HepG2 (cell line): ENCODE results near the gene DNAJC5. TPM values are rescaled to one million over a fixed set of nuclear protein-coding genes. Genes with fewer than 3 reads are reported as not detected.

Experiments
- ATF3 ChIP-seq: sonication (generic); formaldehyde crosslinking; IDR thresholded peaks from 2 replicates; pipeline ENCODE4 v1.4.0; 2020; ENCODE audit warnings: missing genetic modification reagents
- FOXK1 ChIP-seq: sonication (generic); formaldehyde crosslinking; IDR thresholded peaks from 2 replicates; pipeline ENCODE4 v1.4.0; 2020; ENCODE audit warnings: low read depth, missing genetic modification reagents, borderline replicate concordance
- GPN1 ChIP-seq: sonication (generic); formaldehyde crosslinking; IDR thresholded peaks from 2 replicates; pipeline ENCODE4 v1.5.1; 2020; ENCODE audit warnings: missing genetic modification reagents, borderline replicate concordance
- HIVEP1 ChIP-seq: sonication (generic); formaldehyde crosslinking; IDR thresholded peaks from 2 replicates; pipeline ENCODE4 v1.4.0; 2020; ENCODE audit warnings: mild to moderate bottlenecking, missing genetic modification reagents
- HOXD1 ChIP-seq: sonication (generic); formaldehyde crosslinking; IDR thresholded peaks from 2 replicates; pipeline ENCODE4 v1.5.0; 2020; ENCODE audit warnings: missing genetic modification reagents
- KAT2B ChIP-seq: fragments of 150-350 bp; IDR thresholded peaks from 2 replicates; pipeline ENCODE4 v1.6.1; 2014; ENCODE audit warnings: low read depth, low read length, borderline replicate concordance
- NFE2L1 ChIP-seq: sonication (generic); formaldehyde crosslinking; IDR thresholded peaks from 2 replicates; pipeline ENCODE4 v1.4.0; 2020; ENCODE audit warnings: missing genetic modification reagents, mild to moderate bottlenecking, borderline replicate concordance
- POLR2G ChIP-seq: fragments of 200-400 bp; formaldehyde crosslinking; IDR thresholded peaks from 2 replicates; pipeline ENCODE4 v1.6.1; 2018; ENCODE audit warnings: mild to moderate bottlenecking, low read depth, low read length, moderate library complexity
- SMAD9 ChIP-seq: sonication (generic); formaldehyde crosslinking; IDR thresholded peaks from 2 replicates; pipeline ENCODE4 v1.5.1; 2020; ENCODE audit warnings: mild to moderate bottlenecking, missing genetic modification reagents
- SRSF1 ChIP-seq: fragments of 200-400 bp; formaldehyde crosslinking; optimal IDR thresholded peaks from 2 replicates; pipeline ENCODE3; 2017; ENCODE audit warnings: mild to moderate bottlenecking, low read depth, low read length, moderate library complexity
- TCF7 ChIP-seq: sonication (generic); IDR thresholded peaks from 2 replicates; pipeline ENCODE4 v1.6.1; 2016; ENCODE audit warnings: antibody characterized with exemption, low read depth
- TOE1 ChIP-seq: sonication (generic); formaldehyde crosslinking; IDR thresholded peaks from 2 replicates; pipeline ENCODE4 v1.4.0; 2020; ENCODE audit warnings: mild to moderate bottlenecking, missing genetic modification reagents
- ZBTB38 ChIP-seq: sonication (generic); formaldehyde crosslinking; IDR thresholded peaks from 2 replicates; pipeline ENCODE4 v1.5.1; 2020; ENCODE audit warnings: mild to moderate bottlenecking, missing genetic modification reagents
- ZFP36 ChIP-seq: fragments of 150-350 bp; IDR thresholded peaks from 2 replicates; pipeline ENCODE4 v1.6.1; 2018; ENCODE audit warnings: borderline replicate concordance, low read length, low read depth; ENCODE audit not compliant: partially characterized antibody
- ZFX ChIP-seq: sonication (generic); formaldehyde crosslinking; IDR thresholded peaks from 2 replicates; pipeline ENCODE4 v1.4.0; 2020; ENCODE audit warnings: mild to moderate bottlenecking, low read depth, missing genetic modification reagents, moderate library complexity
- ZMAT3 ChIP-seq: sonication (generic); formaldehyde crosslinking; conservative IDR thresholded peaks from 2 replicates; pipeline ENCODE4 v1.7.0; 2021; ENCODE audit warnings: missing genetic modification reagents
- ZNF274 ChIP-seq: sonication (generic); formaldehyde crosslinking; IDR thresholded peaks from 2 replicates; pipeline ENCODE4 v1.5.1; 2020; ENCODE audit warnings: mild to moderate bottlenecking, missing genetic modification reagents
- ZNF430 ChIP-seq: sonication (generic); formaldehyde crosslinking; IDR thresholded peaks from 2 replicates; pipeline ENCODE4 v1.9.0; 2021; ENCODE audit warnings: mild to moderate bottlenecking, missing genetic modification reagents
- ZNF607 ChIP-seq: sonication (generic); formaldehyde crosslinking; IDR thresholded peaks from 2 replicates; pipeline ENCODE4 v1.5.1; 2020; ENCODE audit warnings: missing genetic modification reagents, mild to moderate bottlenecking, borderline replicate concordance
- polyA plus RNA-seq, 8 experiments: library from polyadenylated mRNA; depleted of rRNA in 3 of 8; stranded (reverse) in 7 of 8; unstranded in 1 of 8; fragments of >200 nt; fragmentation: Illumina TruSeq in 4 of 8; extraction: Trizol in 4 of 8; gene quantifications; 2 replicates each; pipeline versions ENCODE4 v1.2.1 to v1.2.3, GENCODE V29; 2011 to 2016; ENCODE audit warnings: low read depth in 4 of 8, missing spikeins in 1 of 8, mixed read lengths in 1 of 8; ENCODE audit not compliant: insufficient read depth in 1 of 8
- total RNA-seq, 5 experiments: library from RNA; depleted of rRNA; stranded (reverse); fragments of >200 nt; fragmentation: Illumina TruSeq; extraction: Trizol; gene quantifications; 2 replicates each; pipeline ENCODE4 v1.2.3, GENCODE V29; 2016; ENCODE audit warnings: low read depth in 1 of 5
- TF ChIP-seq, protein P1 (sequence below): sonication (generic); formaldehyde crosslinking; IDR thresholded peaks from 2 replicates; pipeline ENCODE4 v1.4.0; 2020; ENCODE audit warnings: missing genetic modification reagents, borderline replicate concordance
- TF ChIP-seq, protein P2 (sequence below): IDR thresholded peaks from 2 replicates; pipeline ENCODE4 v1.6.1; 2012; ENCODE audit warnings: low read length, improper control_type of control experiment
- TF ChIP-seq, protein P3 (sequence below): sonication (generic); formaldehyde crosslinking; IDR thresholded peaks from 2 replicates; pipeline ENCODE4 v1.5.0; 2020; ENCODE audit warnings: missing genetic modification reagents
- TF ChIP-seq, protein P4 (sequence below): IDR thresholded peaks from 2 replicates; pipeline ENCODE4 v1.6.1; 2016; ENCODE audit warnings: missing genetic modification reagents, missing compliant biosample characterization

DNAJC5 gene
- total and polyA plus RNA-seq, 2 of the 13 experiments (the other 11 are each of a cell fraction or from before 2014, with no cell fraction given): 42.8 to 64.5 TPM

DNA sequence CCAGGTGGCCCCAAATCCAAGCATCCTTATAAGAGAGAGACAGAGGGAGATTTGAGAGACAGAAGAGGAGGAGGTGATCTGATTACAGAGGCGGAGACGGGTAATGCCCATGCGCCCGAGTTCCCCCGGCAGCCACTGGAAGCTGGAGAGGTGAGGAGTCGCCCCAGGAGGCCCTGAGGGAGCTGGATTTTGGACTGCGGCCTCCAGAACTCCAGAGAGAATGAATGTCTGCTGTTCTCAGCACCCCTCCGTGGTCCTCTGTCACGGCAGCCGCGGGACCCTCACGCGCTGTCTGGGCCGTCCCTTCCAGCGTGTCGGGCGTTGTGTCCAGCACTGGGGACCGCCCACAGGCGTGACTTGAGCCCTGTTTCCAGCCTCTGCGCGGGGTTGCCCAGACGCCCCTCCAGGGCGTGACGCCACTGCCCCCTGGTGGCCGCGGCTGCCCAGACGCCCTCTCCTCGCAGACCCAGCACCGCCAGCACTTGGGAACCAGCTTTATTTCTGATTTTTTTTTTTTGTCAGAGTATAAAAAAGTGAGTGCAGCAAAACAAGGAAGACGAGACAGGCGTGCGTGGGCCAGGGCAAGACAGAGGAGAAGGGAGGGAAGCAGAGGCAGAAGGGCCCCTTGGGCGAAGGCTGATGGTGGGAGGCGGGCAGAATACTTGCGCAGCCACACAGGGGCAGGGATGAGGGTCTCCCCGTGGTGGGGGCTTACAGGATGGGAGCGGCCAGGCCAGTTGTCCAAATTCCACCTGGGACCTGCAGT is 78.9 kb downstream of the DNAJC5 start (continued):
- TF ChIP-seq TCF7 (no peak), ATF3 (peak; percentile 28; the same call in 1 of the 2 replicates), ZMAT3 (CRISPR knock-in tag) (peak; percentile 91; the same call in 1 of the 2 replicates), POLR2G (peak; percentile 36; the same call in 1 of the 2 replicates), SRSF1 (peak; percentile 78), ZFX (CRISPR knock-in tag) (peak; percentile 78), NFE2L1 (CRISPR knock-in tag) (peak; percentile 48; the same call in 1 of the 2 replicates), ZNF430 (CRISPR knock-in tag) (peak; percentile 24; the same call in 1 of the 2 replicates), ZBTB38 (peak; percentile 96), GPN1 (CRISPR knock-in tag) (peak; percentile 16; the same call in 1 of the 2 replicates), TOE1 (0 out of 2 replicates have a peak, but pooled peaks have one; percentile 84), KAT2B (no peak), ZFP36 (no peak), FOXK1 (CRISPR knock-in tag) (peak; percentile 91), ZNF274 (CRISPR knock-in tag) (peak; percentile 68; the same call in 1 of the 2 replicates), HIVEP1 (CRISPR knock-in tag) (peak; percentile 91), HOXD1 (CRISPR knock-in tag) (peak; percentile 94), ZNF607 (CRISPR knock-in tag) (peak; percentile 66; the same call in 1 of the 2 replicates), SMAD9 (CRISPR knock-in tag) (no peak; the same call in 1 of the 2 replicates)
- TF ChIP-seq, protein P1, sequence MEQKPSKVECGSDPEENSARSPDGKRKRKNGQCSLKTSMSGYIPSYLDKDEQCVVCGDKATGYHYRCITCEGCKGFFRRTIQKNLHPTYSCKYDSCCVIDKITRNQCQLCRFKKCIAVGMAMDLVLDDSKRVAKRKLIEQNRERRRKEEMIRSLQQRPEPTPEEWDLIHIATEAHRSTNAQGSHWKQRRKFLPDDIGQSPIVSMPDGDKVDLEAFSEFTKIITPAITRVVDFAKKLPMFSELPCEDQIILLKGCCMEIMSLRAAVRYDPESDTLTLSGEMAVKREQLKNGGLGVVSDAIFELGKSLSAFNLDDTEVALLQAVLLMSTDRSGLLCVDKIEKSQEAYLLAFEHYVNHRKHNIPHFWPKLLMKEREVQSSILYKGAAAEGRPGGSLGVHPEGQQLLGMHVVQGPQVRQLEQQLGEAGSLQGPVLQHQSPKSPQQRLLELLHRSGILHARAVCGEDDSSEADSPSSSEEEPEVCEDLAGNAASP (CRISPR knock-in tag): peak; percentile 82
- TF ChIP-seq, protein P2, sequence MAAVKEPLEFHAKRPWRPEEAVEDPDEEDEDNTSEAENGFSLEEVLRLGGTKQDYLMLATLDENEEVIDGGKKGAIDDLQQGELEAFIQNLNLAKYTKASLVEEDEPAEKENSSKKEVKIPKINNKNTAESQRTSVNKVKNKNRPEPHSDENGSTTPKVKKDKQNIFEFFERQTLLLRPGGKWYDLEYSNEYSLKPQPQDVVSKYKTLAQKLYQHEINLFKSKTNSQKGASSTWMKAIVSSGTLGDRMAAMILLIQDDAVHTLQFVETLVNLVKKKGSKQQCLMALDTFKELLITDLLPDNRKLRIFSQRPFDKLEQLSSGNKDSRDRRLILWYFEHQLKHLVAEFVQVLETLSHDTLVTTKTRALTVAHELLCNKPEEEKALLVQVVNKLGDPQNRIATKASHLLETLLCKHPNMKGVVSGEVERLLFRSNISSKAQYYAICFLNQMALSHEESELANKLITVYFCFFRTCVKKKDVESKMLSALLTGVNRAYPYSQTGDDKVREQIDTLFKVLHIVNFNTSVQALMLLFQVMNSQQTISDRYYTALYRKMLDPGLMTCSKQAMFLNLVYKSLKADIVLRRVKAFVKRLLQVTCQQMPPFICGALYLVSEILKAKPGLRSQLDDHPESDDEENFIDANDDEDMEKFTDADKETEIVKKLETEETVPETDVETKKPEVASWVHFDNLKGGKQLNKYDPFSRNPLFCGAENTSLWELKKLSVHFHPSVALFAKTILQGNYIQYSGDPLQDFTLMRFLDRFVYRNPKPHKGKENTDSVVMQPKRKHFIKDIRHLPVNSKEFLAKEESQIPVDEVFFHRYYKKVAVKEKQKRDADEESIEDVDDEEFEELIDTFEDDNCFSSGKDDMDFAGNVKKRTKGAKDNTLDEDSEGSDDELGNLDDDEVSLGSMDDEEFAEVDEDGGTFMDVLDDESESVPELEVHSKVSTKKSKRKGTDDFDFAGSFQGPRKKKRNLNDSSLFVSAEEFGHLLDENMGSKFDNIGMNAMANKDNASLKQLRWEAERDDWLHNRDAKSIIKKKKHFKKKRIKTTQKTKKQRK: no peak
- TF ChIP-seq, protein P3, sequence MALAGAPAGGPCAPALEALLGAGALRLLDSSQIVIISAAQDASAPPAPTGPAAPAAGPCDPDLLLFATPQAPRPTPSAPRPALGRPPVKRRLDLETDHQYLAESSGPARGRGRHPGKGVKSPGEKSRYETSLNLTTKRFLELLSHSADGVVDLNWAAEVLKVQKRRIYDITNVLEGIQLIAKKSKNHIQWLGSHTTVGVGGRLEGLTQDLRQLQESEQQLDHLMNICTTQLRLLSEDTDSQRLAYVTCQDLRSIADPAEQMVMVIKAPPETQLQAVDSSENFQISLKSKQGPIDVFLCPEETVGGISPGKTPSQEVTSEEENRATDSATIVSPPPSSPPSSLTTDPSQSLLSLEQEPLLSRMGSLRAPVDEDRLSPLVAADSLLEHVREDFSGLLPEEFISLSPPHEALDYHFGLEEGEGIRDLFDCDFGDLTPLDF (CRISPR knock-in tag): no peak
- TF ChIP-seq, protein P4, sequence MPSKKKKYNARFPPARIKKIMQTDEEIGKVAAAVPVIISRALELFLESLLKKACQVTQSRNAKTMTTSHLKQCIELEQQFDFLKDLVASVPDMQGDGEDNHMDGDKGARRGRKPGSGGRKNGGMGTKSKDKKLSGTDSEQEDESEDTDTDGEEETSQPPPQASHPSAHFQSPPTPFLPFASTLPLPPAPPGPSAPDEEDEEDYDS: no peak; the same call in 1 of the 2 replicates
